HL-60 (cell line): ENCODE data around the gene DNAJC4.

Experiments
- DNase-seq, 2 experiments: peaks; one replicate each; pipeline ENCODE4 v3.0.0-alpha.2; 2010 to 2020; ENCODE audit warnings: low read depth in 1 of 2, low spot score in 1 of 2
- H3K27ac ChIP-seq: fragments of 250-450 bp; sonication (Bioruptor Pico); replicated peaks from 2 replicates; pipeline ENCODE4 v1.5.1; 2020; ENCODE audit warnings: mild to moderate bottlenecking, moderate library complexity
- H3K27me3 ChIP-seq: fragments of 250-450 bp; sonication (Bioruptor Pico); 2 replicates; pipeline ENCODE4 v1.5.1; 2021; ENCODE audit warnings: mild to moderate bottlenecking, moderate library complexity; ENCODE audit not compliant: insufficient read depth, poor library complexity, severe bottlenecking
- H3K4me3 ChIP-seq: replicated peaks from 2 replicates; pipeline ENCODE4 v1.5.1; 2011; ENCODE audit warnings: mild to moderate bottlenecking, control low read depth, low read length; ENCODE audit not compliant: insufficient read depth
- CTCF ChIP-seq: IDR thresholded peaks from one replicate; pipeline ENCODE4 v1.5.1; 2011; ENCODE audit warnings: low read length, control low read depth, inconsistent platforms; ENCODE audit not compliant: insufficient read depth
- GABPA ChIP-seq: IDR thresholded peaks from 2 replicates; pipeline ENCODE4 v1.6.1; 2012; ENCODE audit warnings: low read depth
- POLR2AphosphoS5 ChIP-seq: IDR thresholded peaks from 2 replicates; pipeline ENCODE4 v1.6.1; 2012; ENCODE audit warnings: low read depth
- REST ChIP-seq: IDR thresholded peaks from 2 replicates; pipeline ENCODE4 v1.6.1; 2012; ENCODE audit warnings: low read depth; ENCODE audit not compliant: insufficient replicate concordance
- SPI1 ChIP-seq: IDR thresholded peaks from 2 replicates; pipeline ENCODE4 v1.6.1; 2012; ENCODE audit warnings: low read depth, mild to moderate bottlenecking, borderline replicate concordance

DNAJC4 gene

GRCh38 chr11:64219354-64219684 lies 11.0 kb upstream of the DNAJC4 start:
- no peak overlapping the region for H3K27ac ChIP-seq
- no peak for DNase-seq
- H3K27me3 ChIP-seq, result no peaks in the 10 kb centered on the region
- no peak for TF ChIP-seq SPI1
- TF ChIP-seq CTCF, result no peak
- no peak for TF ChIP-seq REST
- TF ChIP-seq POLR2AphosphoS5, result no peak
- TF ChIP-seq GABPA, result no peak
- no peak overlapping the region for H3K4me3 ChIP-seq

- H3K27me3 ChIP-seq, result no peaks in the 10 kb centered on the region
- TF ChIP-seq CTCF (no peak), POLR2AphosphoS5 (no peak), SPI1 (no peak), GABPA (no peak), REST (no peak)
- no peak for DNase-seq
- H3K27ac ChIP-seq, result no peak overlapping the region
- H3K4me3 ChIP-seq, result no peak overlapping the region
Measured at GRCh38 chr11:64219755-64220154, 10.6 kb upstream of the DNAJC4 start.

- no peak for DNase-seq
- Histone ChIP-seq H3K27ac (no peak overlapping the region), H3K27me3 (no peaks in the 10 kb centered on the region), H3K4me3 (no peak overlapping the region)
- no peak for TF ChIP-seq GABPA
- no peak for TF ChIP-seq POLR2AphosphoS5
- no peak for TF ChIP-seq REST
- no peak for TF ChIP-seq SPI1
- no peak for TF ChIP-seq CTCF
Measured at GRCh38 chr11:64220271-64220670, 10.1 kb upstream of the DNAJC4 start.
